Activated naive CD8-positive, alpha-beta T cell treated with anti-CD3 and anti-CD28 coated beads, Interleukin-2, amount 50 U/mL, for 16 hours (primary cell): ENCODE data around the gene SLC25A47.
"Not testable (repeated sequence)": the region's sequence is repeated elsewhere in the genome, so short reads cannot be mapped to it uniquely, and the experiment has no call there.

Source experiments
- DNase-seq: peaks from one replicate; pipeline ENCODE4 v3.0.0-alpha.2; 2020; ENCODE audit warnings: low read depth, low spot score

SLC25A47 gene

GRCh38 chr14:100289916-100290606 is 33.1 kb upstream of the SLC25A47 start:
- no peak for DNase-seq

GRCh38 chr14:100290607-100291304 is 32.4 kb upstream of the SLC25A47 start:
- DNase-seq, result no peak

- DNase-seq, result no peak
These were observed 31.6 kb upstream of the SLC25A47 start for GRCh38 chr14:100291305-100292075.

DNA sequence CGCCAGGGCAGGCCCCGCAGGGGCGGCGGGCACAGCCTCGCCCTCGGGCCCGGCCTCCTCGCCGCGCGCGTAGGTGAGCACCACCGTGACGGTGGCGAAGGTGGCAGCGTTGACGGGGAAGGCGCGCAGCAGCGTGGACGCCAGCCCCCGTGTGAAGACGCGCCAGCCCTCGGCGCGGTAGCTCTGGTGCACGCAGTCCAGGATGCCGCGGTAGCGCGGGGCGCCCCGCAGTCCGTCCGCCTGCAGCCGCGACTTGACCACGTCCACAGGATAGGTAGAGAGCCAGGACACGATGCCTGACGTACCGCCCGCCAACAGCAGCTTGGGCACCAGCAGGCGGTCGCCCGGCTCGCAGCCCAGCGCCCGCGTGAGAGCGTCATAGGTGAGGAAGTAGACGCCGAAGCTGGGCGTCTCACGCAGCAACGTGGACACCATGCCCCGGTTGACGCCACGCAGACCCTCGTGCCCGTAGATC is 30.8 kb upstream of the SLC25A47 start:
- no peak for DNase-seq

- no peak for DNase-seq
These were observed 30.2 kb upstream of the SLC25A47 start for GRCh38 chr14:100292776-100293461.

DNA sequence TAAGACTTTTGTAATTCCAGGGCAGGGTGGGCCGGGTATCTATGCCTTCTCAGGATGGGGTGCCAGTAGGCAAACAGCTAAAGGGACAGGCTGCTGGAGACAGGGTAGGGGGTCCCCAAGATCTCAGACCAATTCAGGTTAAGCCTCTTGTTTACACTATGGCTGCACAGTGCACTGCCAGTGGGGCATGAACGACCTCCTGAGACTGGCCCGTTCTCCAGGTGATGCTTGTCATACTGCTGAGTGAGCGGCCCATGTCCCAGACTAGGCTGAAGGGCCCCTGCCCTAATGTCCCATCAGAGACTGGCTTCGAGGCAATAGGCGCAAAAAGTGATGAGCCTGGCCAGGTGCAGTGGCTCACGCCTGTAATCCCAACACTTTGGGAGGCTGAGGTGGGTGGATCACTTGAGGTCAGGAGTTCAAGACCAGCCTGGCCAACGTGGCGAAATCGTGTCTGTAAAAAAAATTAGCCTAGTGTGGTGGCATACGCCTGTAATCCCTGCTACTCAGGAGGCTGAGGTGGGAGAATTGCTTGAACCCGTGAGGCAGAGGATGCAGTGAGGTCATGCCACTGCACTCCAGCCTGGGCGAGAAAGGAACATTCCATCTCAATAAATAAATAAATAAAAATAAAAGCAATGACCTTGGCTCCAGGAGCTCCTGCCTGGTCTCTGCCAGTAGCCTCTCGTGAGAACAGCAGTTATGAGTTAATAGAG is 29.5 kb upstream of the SLC25A47 start:
- no peak for DNase-seq

GRCh38 chr14:100294213-100294962 is 28.8 kb upstream of the SLC25A47 start:
- DNase-seq, result no peak

DNA sequence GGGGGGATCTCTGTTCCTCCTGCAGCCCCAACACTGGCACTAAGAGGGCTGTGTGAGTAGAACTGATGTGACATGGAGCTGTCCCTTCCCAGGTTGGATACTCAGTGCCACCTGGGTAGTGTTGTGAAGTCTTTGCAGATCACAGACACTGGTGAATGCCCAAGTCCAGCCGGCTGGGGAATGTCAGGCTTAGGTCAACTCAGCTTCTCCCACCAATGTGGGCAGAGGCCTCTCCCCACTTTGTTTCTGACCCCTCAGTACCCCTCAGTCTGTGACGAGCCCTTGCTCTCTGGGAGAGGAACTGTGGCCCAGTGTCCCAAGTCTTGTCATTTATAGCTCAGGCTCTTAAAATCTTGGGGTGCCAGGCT is 28.2 kb upstream of the SLC25A47 start:
- no peak for DNase-seq

GRCh38 chr14:100295376-100296105 is 27.6 kb upstream of the SLC25A47 start:
- no peak for DNase-seq

GRCh38 chr14:100296106-100296651 is 27.0 kb upstream of the SLC25A47 start:
- DNase-seq, result no peak

DNA sequence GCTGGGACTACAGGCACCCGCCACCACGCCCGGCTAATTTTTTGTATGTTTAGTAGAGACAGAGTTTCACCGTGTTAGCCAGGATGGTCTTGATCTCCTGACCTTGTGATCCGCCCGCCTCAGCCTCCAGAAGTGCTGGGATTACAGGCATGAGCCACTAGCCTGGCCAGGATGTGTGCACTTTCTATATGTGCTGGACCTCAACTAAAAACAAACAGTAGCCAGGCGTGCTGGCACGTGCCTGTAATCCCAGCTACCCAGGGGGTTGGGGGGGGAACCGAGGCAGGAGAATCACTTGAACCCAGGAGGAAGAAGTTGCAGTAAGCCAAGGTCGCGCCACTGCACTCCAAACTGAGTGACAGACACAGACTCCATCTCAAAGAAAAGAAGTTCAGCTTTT is 26.4 kb upstream of the SLC25A47 start:
- DNase-seq, result not testable (repeated sequence)

- no peak for DNase-seq
These were observed 25.5 kb upstream of the SLC25A47 start for GRCh38 chr14:100297320-100298300.

DNA sequence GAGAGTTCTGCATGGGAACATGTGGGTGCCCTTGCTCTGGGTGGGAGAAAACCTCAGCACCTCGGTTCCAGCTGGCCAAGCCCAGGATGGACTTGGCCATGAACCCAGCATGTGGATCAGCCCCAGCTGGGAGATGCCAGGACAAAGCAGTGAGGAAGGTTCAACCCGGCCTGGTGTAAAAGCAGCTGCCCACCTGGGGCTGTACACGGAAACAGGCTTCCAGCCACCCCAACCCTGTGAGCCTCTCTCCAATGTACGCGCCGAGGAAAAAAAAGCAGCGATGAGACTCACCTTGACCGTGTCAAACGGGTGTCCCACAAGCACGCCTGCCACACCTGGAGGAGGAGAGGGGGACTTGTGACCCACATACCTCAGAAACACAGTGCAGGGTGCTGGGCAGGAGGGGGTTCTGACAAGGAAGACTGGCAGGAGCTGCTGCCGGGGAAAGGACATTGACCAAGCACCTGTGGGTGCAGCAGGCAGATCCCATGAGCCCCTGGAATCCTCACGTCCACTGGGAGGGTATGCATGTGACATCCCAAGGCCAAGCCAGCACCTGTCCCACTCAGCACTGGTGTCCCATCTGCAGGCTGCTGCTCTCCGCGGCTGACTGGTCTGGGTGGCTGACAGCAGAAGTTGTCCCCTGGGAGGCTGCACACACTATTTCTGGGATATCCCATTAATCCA is 24.4 kb upstream of the SLC25A47 start:
- no peak for DNase-seq

GRCh38 chr14:100299238-100299560 is 23.9 kb upstream of the SLC25A47 start:
- DNase-seq, result no peak

DNA sequence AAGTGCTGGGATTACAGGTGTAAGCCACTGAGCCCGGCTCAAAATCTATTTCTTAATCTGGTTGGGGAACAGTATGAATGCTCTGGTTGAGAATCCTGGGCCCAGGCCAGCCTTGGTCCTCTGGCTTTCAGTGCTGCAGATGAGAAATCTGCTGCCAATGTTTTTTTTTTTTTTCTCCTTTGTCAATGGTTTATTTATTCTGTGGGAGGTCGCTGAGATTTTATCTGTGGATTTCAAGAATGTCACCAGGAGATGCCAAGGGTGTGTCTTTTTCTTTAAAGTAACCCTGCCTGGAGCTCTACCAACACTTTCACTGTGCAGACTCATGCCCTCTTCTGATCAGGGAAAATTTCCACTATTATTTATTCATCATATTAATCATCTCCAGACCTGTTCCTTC is 20.5 kb upstream of the SLC25A47 start:
- DNase-seq, result no peak

DNA sequence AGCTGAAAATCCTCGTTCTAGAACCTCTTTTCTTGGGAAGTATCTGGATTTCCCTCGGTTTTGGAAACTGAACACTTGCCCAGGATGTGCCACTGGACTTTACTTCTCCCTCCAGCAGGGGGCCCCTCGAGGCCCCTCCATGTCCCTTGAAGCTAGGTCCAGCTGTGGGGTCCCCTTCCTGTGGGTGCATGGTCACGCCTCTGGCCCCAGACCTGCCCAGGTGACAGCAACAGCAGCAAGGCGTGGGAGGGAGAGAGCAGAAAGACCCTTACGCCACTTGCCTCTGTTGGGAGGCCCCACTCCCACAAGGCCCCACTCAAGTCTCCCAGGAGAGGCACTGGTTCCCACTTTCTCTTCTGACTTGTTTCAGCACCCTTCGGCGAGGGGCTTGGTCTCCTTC is 20.0 kb upstream of the SLC25A47 start:
- no peak for DNase-seq

DNA sequence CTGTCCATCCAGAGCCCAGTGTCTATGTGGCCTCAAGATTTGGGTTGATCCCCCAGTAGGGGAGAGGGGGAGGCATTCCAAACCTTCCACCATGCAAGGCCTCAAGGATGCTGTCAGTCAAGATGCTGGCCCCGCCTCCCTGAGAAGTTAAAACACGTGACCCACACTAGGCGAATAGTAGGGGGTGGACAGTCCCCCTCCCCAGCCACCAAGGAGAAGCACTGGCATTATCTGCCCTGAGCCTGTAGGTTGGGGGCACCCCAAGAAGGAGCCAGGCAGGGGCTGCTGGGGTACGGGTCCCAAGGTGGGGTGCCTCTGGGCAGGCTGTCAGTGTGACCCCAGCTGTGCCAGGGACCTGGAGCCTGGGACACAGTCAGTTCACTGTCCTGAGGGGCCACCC is 19.2 kb upstream of the SLC25A47 start:
- no peak for DNase-seq

GRCh38 chr14:100304825-100305323 is 18.3 kb upstream of the SLC25A47 start:
- no peak for DNase-seq
